ENCODE measurements around the gene GPX2. TPM values are rescaled to one million over a fixed set of nuclear protein-coding genes. Genes with fewer than 3 reads are reported as not detected.

Gene GPX2
- total RNA-seq, 1 experiment from 2014 or later = not detected

- DNase-seq (ENCODE audit: low read depth) = no peak
Observed at GRCh38 chr14:64960762-64961276, 18.3 kb upstream of the GPX2 start.

- DNase-seq (ENCODE audit: low read depth) = no peak
Observed at GRCh38 chr14:64958743-64959142, 16.2 kb upstream of the GPX2 start.

GRCh38 chr14:64958201-64958600 is 15.7 kb upstream of the GPX2 start:
- DNase-seq (ENCODE audit: low read depth) = no peak

GRCh38 chr14:64956697-64957406 is 14.3 kb upstream of the GPX2 start:
- DNase-seq (ENCODE audit: low read depth) = no peak

GRCh38 chr14:64955297-64955696 is 12.8 kb upstream of the GPX2 start:
- no peak for DNase-seq (ENCODE audit: low read depth)

GRCh38 chr14:64954491-64955240 is 12.1 kb upstream of the GPX2 start:
- no peak for DNase-seq (ENCODE audit: low read depth)

DNA sequence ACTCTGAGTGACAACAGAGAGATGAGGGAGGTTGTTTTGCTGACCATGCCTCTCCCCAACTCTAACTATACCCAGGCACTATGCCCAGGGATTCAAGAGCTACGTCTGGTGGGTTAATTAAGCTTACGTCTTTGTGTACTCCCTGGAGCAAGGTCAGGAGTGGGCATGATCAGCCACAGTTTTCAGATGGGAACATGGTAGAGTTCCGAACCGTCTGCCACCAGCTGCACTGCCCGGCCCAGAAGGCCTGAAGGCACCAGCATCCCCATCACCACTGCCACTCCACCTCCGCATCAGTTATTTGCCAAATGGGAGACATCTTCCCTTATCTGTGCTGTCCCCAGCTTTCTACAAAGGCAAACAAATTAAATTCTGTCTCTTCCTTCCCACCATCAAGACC is 11.1 kb upstream of the GPX2 start:
- no peak for DNase-seq (ENCODE audit: low read depth)

DNA sequence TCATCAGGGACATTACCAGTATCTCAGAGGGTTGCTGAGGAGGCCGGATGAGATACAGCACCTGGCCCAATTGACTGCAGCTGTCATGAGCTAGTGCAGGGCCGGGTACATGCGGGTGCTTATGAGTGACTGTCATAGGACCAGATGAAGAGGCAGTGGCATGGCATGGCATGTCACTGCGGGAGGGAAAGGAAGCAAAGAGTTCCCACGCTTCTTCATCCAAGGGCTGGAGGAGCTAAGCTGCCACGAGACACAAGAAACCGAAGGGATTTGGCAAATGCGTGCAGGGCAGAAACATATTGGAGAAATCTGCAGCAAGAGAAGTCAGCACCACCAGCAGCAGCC is 10.7 kb upstream of the GPX2 start:
- DNase-seq (ENCODE audit: low read depth) = no peak

GRCh38 chr14:64952598-64953309 is 10.2 kb upstream of the GPX2 start:
- DNase-seq (ENCODE audit: low read depth) = no peak

- no peak for DNase-seq (ENCODE audit: low read depth)
Observed at GRCh38 chr14:64951724-64952123, 9.2 kb upstream of the GPX2 start.

GRCh38 chr14:64951291-64951690 is 8.7 kb upstream of the GPX2 start:
- DNase-seq (ENCODE audit: low read depth) = no peak

GRCh38 chr14:64950889-64951288 is 8.3 kb upstream of the GPX2 start:
- DNase-seq (ENCODE audit: low read depth) = no peak

DNA sequence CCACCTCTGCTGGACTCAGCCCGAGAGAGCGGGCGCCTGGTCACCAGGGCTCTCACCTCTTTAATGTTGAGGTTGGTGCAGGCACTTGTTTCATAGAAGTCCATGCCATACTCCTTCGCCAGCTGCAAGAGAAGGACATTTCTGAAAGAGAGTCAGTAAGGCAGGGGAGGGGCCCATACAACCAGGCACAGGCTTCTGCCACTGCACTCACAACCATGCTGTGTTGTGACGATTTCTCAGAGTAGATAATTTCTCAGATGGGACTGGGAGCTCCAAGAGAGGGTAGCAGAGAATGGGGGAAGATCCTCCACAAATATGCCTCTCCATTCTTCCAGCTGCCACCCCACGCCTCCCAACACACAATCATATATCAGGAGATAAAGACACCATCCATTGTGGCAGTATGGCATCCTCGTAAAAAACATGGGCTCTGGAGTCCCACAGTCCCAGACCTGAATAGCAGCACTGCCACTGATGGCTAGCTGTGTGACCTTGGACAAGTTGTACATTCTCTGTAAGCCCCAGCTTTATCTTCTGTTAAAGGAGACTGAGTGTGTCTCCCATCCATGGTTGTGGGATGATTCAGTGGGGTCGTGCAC is 6.2 kb upstream of the GPX2 start:
- no peak for DNase-seq (ENCODE audit: low read depth)

DNA sequence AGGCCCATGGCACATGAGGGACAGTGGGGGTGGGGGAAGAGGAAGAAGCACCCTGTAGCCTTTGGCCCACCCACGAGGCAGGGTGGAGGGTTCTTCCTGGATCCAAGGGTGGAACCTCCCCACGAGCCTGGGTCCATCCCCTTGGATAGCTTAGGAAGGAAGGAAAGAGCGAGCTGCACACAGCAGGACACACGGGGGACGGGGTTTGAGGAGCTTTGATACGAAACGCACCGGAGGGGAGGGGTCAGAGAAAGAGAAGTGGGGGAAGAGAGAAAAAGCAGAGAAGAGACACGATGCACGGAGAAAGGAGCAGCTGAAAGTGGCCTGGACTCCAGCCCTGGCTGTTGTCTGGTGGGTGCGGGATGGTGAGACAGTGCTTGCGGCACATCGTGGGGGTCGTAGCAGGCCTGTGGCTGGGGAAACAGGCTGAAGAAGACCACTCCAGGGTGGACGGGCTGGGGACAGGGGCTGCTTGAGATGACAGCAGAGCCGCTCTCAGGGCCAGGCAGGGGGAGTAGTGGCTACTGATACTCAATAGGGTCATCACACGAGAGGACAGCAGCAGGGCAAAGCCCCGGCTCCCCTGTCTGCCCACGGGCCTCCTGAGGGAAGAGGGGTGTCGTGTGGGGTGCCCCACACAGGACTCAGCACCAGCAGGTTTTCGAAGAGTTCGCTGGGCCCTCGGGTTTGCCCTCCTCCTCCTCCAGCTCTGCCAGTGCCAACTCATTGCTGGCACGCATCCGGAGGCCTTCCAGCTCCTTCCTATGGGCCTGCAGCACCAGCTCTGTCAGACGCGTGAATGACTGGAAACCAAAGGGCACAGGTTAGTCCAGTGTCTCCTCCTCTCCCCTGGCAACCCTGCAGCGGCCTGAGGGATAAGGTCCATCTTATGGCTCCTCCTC is 5.4 kb upstream of the GPX2 start:
- DNase-seq (ENCODE audit: low read depth) = no peak

DNA sequence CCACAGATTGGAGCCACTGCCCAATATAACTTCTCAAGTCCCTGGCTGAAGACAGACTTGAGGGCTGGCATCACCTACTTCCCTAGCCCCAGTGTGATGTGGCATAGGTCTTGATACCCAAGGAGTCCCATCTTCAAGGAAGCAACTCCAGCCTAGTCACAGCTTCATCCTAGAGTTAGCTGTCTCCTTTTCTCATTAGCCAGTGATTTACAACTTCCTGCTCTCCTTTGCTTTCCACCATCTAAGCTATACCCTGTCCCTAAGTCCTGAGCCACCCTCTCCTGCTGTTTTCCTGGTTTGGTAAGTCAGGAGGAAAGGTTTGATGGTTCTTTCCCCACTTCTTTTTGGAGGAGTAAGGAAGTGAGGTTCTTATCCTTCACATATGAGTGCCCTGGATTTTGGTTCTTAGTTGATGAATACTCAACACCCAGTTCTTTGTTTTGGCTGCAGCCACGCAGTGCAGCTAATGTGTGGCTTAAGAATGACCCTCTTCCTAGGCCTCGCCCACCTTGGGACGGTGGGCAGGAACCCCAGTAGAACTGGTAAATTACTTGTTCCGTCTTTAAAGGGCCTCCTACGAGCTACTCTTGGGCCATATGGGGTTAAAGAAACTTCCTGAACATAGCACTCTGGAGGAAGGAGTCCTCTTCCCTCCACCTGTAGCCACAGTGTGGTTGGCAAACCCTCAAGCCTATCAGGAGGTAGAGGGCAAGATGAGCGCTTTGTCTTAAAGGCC is 3.9 kb upstream of the GPX2 start:
- no peak for DNase-seq (ENCODE audit: low read depth)

GRCh38 chr14:64945431-64946178 is 3.1 kb upstream of the GPX2 start:
- DNase-seq (ENCODE audit: low read depth) = no peak

DNA sequence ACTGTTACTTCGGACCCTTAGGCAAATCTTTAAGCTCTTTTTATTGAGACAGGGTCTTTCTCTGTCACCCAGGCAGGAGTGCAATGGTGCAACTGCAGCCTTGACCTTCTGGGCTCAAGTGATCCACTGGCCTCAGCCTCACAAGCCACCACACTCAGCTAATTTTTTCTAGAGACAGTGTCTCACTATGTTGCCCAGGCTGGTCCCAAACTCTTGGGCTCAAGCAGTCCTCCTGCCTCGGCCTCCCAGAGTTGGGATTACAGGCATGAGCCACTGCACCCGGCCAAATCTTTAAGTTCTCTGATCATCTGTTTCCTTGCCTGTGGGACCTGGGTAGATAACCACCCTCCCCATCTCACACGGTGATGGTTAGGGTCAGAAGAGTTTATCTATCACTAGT is 2.3 kb upstream of the GPX2 start:
- no peak for DNase-seq (ENCODE audit: low read depth)

DNA sequence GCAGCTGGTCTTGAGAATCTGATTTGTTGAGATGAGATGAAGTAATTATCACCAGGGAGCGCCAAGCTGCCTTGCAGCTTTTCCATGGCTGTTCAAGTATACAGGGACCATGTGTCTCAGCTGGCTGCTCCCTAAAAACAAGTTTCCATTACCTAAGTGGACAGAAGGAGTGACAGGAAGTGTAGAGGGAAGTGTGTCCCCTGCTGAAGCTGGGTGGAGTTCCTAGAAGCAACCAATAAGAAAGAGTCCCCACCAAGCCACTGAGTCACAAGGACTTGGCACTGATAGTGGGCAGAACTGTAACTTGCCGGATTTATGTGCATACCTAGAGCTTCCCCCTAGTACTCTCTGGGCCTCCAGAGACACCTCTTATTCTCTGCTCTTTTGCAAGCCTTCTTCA is 1.5 kb upstream of the GPX2 start:
- DNase-seq (ENCODE audit: low read depth) = no peak

DNA sequence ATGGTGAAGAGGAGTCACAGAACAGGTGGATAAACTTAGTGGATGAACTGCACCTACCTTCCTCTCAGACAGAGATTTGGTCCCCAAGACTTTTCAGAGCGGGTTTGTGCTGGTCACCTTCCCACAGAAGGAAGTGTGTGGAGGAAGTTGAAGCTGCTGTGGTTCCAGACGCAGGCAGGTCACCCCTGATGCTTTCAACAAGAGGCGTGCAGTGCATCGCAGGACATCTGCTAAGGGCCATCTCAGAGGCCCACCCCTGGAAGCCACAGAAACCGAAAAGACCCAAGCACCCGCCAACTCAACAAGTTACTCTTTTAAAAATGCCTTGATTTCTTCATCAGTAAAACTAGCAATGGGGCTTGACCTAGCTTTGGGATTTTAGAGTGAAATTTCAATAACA is 1.0 kb upstream of the GPX2 start:
- no peak for DNase-seq (ENCODE audit: low read depth)
